ENCODE data around the gene PCCA. TPM values are rescaled to one million over a fixed set of nuclear protein-coding genes. Genes with fewer than 3 reads are reported as not detected.

PCCA gene
- total RNA-seq, 1 experiment from 2014 or later, result 8.9 TPM

DNA sequence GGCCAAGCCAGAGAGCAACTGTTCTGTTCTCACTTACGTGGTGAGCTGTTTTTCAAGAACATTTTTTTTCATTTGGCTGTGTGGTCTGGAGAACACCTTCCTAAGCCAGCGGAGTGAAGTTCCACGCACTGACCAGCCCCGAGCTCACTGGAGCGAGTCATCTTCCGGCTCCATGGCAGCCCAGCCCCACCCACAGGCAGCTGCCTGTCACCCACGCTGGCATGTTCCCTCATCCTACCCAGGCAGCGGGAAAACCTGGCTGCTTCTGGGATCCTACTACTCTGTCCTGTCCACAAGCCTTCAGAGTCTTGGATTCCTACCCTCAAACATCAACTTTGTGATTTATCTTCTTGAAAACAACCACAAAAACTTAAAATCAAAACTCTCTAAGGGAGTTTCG lies 423.5 kb downstream of the PCCA start:
- no peak overlapping the region for H3K27ac Mint-ChIP-seq (ENCODE audit: unreplicated experiment)
- DNase-seq, result no peak
- H3K9me3 Mint-ChIP-seq (ENCODE audit: low read depth, unreplicated experiment), result no peaks in the 10 kb centered on the region
- H3K4me1 Mint-ChIP-seq (ENCODE audit: low read depth, unreplicated experiment), result no peaks in the 10 kb centered on the region
- intact Hi-C loops (cut with micrococcal nuclease; ENCODE audit: unreplicated experiment), result loop anchor here (10.0 kb wide), 1 partner anchor 858 kb away; no protein-coding TSS in a partner anchor
- no peaks in the 10 kb centered on the region for H3K36me3 Mint-ChIP-seq (ENCODE audit: insufficient read depth, unreplicated experiment)
- BruUV-seq (replicated peaks), result no TSS peak
- H3K27me3 Mint-ChIP-seq (ENCODE audit: unreplicated experiment), result no peaks in the 10 kb centered on the region
- H3K4me3 Mint-ChIP-seq (ENCODE audit: low read depth, unreplicated experiment), result no peak overlapping the region
- CTCF ChIA-PET, result no interaction called here
- TF ChIP-seq, protein P1, sequence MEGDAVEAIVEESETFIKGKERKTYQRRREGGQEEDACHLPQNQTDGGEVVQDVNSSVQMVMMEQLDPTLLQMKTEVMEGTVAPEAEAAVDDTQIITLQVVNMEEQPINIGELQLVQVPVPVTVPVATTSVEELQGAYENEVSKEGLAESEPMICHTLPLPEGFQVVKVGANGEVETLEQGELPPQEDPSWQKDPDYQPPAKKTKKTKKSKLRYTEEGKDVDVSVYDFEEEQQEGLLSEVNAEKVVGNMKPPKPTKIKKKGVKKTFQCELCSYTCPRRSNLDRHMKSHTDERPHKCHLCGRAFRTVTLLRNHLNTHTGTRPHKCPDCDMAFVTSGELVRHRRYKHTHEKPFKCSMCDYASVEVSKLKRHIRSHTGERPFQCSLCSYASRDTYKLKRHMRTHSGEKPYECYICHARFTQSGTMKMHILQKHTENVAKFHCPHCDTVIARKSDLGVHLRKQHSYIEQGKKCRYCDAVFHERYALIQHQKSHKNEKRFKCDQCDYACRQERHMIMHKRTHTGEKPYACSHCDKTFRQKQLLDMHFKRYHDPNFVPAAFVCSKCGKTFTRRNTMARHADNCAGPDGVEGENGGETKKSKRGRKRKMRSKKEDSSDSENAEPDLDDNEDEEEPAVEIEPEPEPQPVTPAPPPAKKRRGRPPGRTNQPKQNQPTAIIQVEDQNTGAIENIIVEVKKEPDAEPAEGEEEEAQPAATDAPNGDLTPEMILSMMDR (IDR thresholded peaks at IDR 0.05; ENCODE audit: unreplicated experiment), result no peak

DNA sequence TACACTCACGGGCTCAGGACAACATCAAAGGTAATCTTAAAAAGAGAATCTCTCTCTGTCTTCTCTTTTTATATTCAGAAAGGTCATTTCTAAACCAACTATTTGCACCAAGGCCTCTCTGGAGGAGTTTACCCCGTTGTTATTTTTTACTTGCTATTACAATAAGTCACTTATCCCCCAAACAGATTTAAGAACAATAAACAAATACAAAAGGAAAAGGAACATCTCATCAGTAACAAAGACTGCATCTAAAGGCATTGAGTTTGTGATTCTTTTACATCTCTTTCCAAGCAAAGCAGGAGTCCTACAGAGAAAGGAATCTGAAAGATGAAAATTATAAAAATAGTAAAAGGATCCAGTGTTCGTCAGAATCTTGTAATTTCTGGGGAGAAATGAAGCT lies 424.3 kb downstream of the PCCA start:
- no peaks in the 10 kb centered on the region for H3K27me3 Mint-ChIP-seq (ENCODE audit: unreplicated experiment)
- H3K9me3 Mint-ChIP-seq (ENCODE audit: low read depth, unreplicated experiment), result no peaks in the 10 kb centered on the region
- H3K4me1 Mint-ChIP-seq (ENCODE audit: low read depth, unreplicated experiment), result no peaks in the 10 kb centered on the region
- no TSS peak for BruUV-seq (replicated peaks)
- TF ChIP-seq, protein P1 (IDR thresholded peaks at IDR 0.05; ENCODE audit: unreplicated experiment), result no peak
- no peak overlapping the region for H3K4me3 Mint-ChIP-seq (ENCODE audit: low read depth, unreplicated experiment)
- no peak for DNase-seq
- H3K27ac Mint-ChIP-seq (ENCODE audit: unreplicated experiment), result no peak overlapping the region
- intact Hi-C loops (cut with micrococcal nuclease; ENCODE audit: unreplicated experiment), result loop anchor here (10.0 kb wide), 1 partner anchor 858 kb away; no protein-coding TSS in a partner anchor
- CTCF ChIA-PET, result no interaction called here
- no peaks in the 10 kb centered on the region for H3K36me3 Mint-ChIP-seq (ENCODE audit: insufficient read depth, unreplicated experiment)

DNA sequence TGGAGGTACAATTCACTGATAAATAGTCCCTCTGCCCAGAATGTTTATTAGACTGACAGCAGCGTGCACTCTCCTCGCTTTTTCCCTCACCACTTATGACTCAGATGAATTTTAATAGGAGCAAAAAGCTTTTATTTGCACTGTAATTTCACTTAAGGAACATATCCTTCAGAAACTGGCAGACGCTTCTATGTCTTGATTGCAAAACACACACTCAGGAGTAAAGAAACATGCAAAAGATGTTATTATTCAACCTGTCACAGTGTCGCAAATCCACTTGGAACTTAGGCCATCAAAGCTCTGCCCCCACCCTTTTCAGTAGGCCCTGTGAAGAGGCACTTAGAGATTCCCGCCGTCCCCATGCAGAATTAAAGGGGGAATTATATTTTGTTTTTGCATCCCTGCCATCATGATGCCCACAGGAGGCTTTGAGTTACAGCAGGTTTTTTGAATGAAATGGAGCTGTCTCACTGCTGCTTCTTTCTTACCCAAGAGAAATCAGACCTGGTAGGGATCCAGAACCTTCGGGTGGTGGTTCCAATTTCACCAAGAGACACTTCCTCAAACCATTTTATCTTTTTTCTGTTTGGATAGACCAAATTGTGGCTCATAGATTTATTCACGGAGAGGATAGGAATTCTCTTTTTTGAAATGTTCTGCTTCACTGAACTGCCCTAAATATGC lies 425.2 kb downstream of the PCCA start:
- no peak for DNase-seq
- no peaks in the 10 kb centered on the region for H3K36me3 Mint-ChIP-seq (ENCODE audit: insufficient read depth, unreplicated experiment)

DNA sequence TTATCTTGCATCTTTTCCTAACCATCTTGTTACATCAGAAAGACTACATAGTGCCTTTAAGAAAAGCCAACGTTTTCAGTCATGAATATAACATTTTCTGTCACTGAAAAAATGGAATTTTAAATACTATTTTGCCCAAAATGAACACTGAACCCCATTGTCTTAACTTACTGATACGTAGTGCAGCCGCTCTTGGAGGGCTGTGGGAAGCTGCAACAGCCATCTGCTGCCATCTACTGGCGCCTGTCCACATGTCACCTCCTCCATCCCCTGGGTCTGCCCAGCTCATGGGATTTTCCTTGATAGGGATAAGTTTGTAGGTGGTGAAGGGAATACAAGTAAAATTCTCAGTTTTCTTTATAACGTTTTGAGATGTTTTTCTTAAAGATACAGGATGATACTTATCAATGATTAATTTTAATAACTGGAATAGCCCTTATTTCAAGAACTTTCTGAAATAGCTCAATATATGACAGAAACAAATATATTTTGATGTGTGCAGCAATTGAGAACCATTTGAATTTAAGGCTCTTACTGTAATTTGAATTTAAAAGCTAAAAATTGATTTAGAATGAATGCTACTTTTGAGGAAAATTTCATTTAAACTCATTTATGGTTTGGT lies 426.0 kb downstream of the PCCA start:
- Mint-ChIP-seq H3K27me3 (ENCODE audit: unreplicated experiment) (no peaks in the 10 kb centered on the region), H3K4me3 (ENCODE audit: low read depth, unreplicated experiment) (no peak overlapping the region), H3K27ac (ENCODE audit: unreplicated experiment) (no peak overlapping the region), H3K36me3 (ENCODE audit: insufficient read depth, unreplicated experiment) (no peaks in the 10 kb centered on the region), H3K9me3 (ENCODE audit: low read depth, unreplicated experiment) (no peaks in the 10 kb centered on the region), H3K4me1 (ENCODE audit: low read depth, unreplicated experiment) (no peaks in the 10 kb centered on the region)
- DNase-seq, result peak; percentile 63
- intact Hi-C loops (cut with micrococcal nuclease; ENCODE audit: unreplicated experiment), result loop anchor here (2.0 to 10.0 kb wide), 4 partner anchors 72 to 860 kb away; no protein-coding TSS in a partner anchor
- TF ChIP-seq, protein P1 (IDR thresholded peaks at IDR 0.05; ENCODE audit: unreplicated experiment), result no peak
- BruUV-seq (replicated peaks), result no TSS peak
- CTCF ChIA-PET, result interaction anchor here (0.6 to 1.3 kb wide), 4 partner anchors 151 to 859 kb away, joined by 3 to 5 read pairs (median 4); no protein-coding TSS in a partner anchor

More for the DNA sequence above, 425.2 kb downstream of the PCCA start:
- BruUV-seq (replicated peaks), result no TSS peak
- CTCF ChIA-PET, result interaction anchor here (1.2 to 1.3 kb wide), 2 partner anchors 150 to 858 kb away, joined by 3 to 4 read pairs; no protein-coding TSS in a partner anchor
- Mint-ChIP-seq H3K27me3 (ENCODE audit: unreplicated experiment) (no peaks in the 10 kb centered on the region), H3K4me1 (ENCODE audit: low read depth, unreplicated experiment) (no peaks in the 10 kb centered on the region), H3K9me3 (ENCODE audit: low read depth, unreplicated experiment) (no peaks in the 10 kb centered on the region), H3K27ac (ENCODE audit: unreplicated experiment) (no peak overlapping the region), H3K4me3 (ENCODE audit: low read depth, unreplicated experiment) (no peak overlapping the region)
- TF ChIP-seq, protein P1 (IDR thresholded peaks at IDR 0.05; ENCODE audit: unreplicated experiment), result no peak
- intact Hi-C loops (cut with micrococcal nuclease; ENCODE audit: unreplicated experiment), result loop anchor here (2.0 to 10.0 kb wide), 3 partner anchors 71 to 859 kb away; no protein-coding TSS in a partner anchor
